MM.1S (cell line): ENCODE data around the gene CHMP4A.

Source experiments
- DNase-seq: peaks from one replicate; pipeline ENCODE4 v3.0.0-alpha.2; 2015
- H2AFZ ChIP-seq: fragments of 300-600 bp; sonication (generic); 2 replicates; pipeline ENCODE4 v1.6.0; 2016; ENCODE audit warnings: antibody characterized with exemption, low read length
- H3F3A ChIP-seq: fragments of 300-600 bp; sonication (generic); 2 replicates; pipeline ENCODE4 v1.6.1; 2016; ENCODE audit warnings: mild to moderate bottlenecking, antibody characterized with exemption, low read length, moderate library complexity, mixed read lengths; ENCODE audit not compliant: insufficient read depth
- H3K27ac ChIP-seq: fragments of 300-600 bp; sonication (generic); 2 replicates; pipeline ENCODE4 v1.5.1; 2016; ENCODE audit warnings: mild to moderate bottlenecking, low read length
- H3K27me3 ChIP-seq: fragments of 300-600 bp; sonication (generic); replicated peaks from 2 replicates; pipeline ENCODE4 v1.6.0; 2016; ENCODE audit warnings: low read length; ENCODE audit not compliant: insufficient read depth
- H3K36me3 ChIP-seq: fragments of 300-600 bp; sonication (generic); replicated peaks from 2 replicates; pipeline ENCODE4 v1.6.1; 2016; ENCODE audit warnings: mild to moderate bottlenecking, low read length, mixed read lengths; ENCODE audit not compliant: insufficient read depth
- H3K4me1 ChIP-seq: fragments of 300-600 bp; sonication (generic); 2 replicates; pipeline ENCODE4 v1.6.1; 2016; ENCODE audit warnings: low read length, mixed read lengths
- H3K4me2 ChIP-seq: fragments of 300-600 bp; sonication (generic); 2 replicates; pipeline ENCODE4 v1.6.0; 2016; ENCODE audit warnings: low read depth, low read length
- H3K4me3 ChIP-seq: fragments of 300-600 bp; sonication (generic); 2 replicates; pipeline ENCODE4 v1.5.1; 2016; ENCODE audit warnings: low read length, mixed read lengths
- H3K79me2 ChIP-seq: fragments of 300-600 bp; sonication (generic); 2 replicates; pipeline ENCODE4 v1.6.1; 2016; ENCODE audit warnings: mixed run types, low read length, mixed read lengths
- H3K9ac ChIP-seq: fragments of 300-600 bp; sonication (generic); 2 replicates; pipeline ENCODE4 v1.6.1; 2016; ENCODE audit warnings: low read length, mixed read lengths
- H3K9me2 ChIP-seq: fragments of 300-600 bp; sonication (generic); replicated peaks from 2 replicates; pipeline ENCODE4 v1.6.1; 2016; ENCODE audit warnings: mild to moderate bottlenecking, low read length, mixed read lengths; ENCODE audit not compliant: insufficient read depth
- H3K9me3 ChIP-seq: fragments of 300-600 bp; sonication (generic); replicated peaks from 2 replicates; pipeline ENCODE4 v1.6.1; 2016; ENCODE audit warnings: mild to moderate bottlenecking, low read length, mixed read lengths; ENCODE audit not compliant: insufficient read depth
- H4K20me1 ChIP-seq: fragments of 300-600 bp; sonication (generic); 2 replicates; pipeline ENCODE4 v1.6.1; 2016; ENCODE audit warnings: mild to moderate bottlenecking, low read length, moderate library complexity, mixed read lengths; ENCODE audit not compliant: insufficient read depth
- CTCF ChIP-seq: fragments of 300-600 bp; sonication (generic); IDR thresholded peaks from 2 replicates; pipeline ENCODE4 v1.5.1; 2016; ENCODE audit warnings: antibody characterized with exemption, low read length, mixed read lengths
- EZH2 ChIP-seq: fragments of 300-600 bp; sonication (generic); optimal IDR thresholded peaks from 2 replicates; pipeline ENCODE3; 2017; ENCODE audit warnings: low read depth, mild to moderate bottlenecking, antibody characterized with exemption, low read length, mixed read lengths
- EZH2phosphoT487 ChIP-seq: fragments of 300-600 bp; sonication (generic); IDR thresholded peaks from 2 replicates; pipeline ENCODE4 v1.6.1; 2018; ENCODE audit warnings: antibody characterized with exemption, low read length

Gene CHMP4A

GRCh38 chr14:24184104-24184970, 29.0 kb downstream of the CHMP4A start:
- Histone ChIP-seq H3K36me3 (no peaks in the 10 kb centered on the region), H3K4me1 (peaks cover 5% of the 10 kb centered on the region; the same call in 1 of the 2 replicates), H3K4me3 (no peak overlapping the region), H3K27ac (no peak overlapping the region), H3K4me2 (no peak overlapping the region), H3F3A (peaks cover 12% of the 10 kb centered on the region), H3K79me2 (peaks cover 4% of the 10 kb centered on the region; the same call in 1 of the 2 replicates), H3K9ac (no peak overlapping the region), H3K9me3 (no peaks in the 10 kb centered on the region), H3K9me2 (no peaks in the 10 kb centered on the region), H3K27me3 (no peaks in the 10 kb centered on the region), H2AFZ (no peak overlapping the region), H4K20me1 (no peaks in the 10 kb centered on the region)
- no peak for DNase-seq
- TF ChIP-seq EZH2: no peak
- no peak for TF ChIP-seq EZH2phosphoT487
- TF ChIP-seq CTCF: no peak

- no peak for DNase-seq
- Histone ChIP-seq H3K4me3 (no peak overlapping the region), H3K9me2 (no peaks in the 10 kb centered on the region), H3K27me3 (no peaks in the 10 kb centered on the region), H3K27ac (no peak overlapping the region), H3K79me2 (peaks cover 4% of the 10 kb centered on the region; the same call in 1 of the 2 replicates), H2AFZ (no peak overlapping the region), H3K4me2 (no peak overlapping the region), H3K4me1 (peaks cover 5% of the 10 kb centered on the region; the same call in 1 of the 2 replicates), H3K9ac (no peak overlapping the region), H3K9me3 (no peaks in the 10 kb centered on the region), H4K20me1 (no peaks in the 10 kb centered on the region), H3F3A (0 out of 2 replicates have a peak, but pooled peaks cover 3% of the 10 kb centered on the region), H3K36me3 (no peaks in the 10 kb centered on the region)
- no peak for TF ChIP-seq CTCF
- no peak for TF ChIP-seq EZH2
- TF ChIP-seq EZH2phosphoT487: no peak
These were observed 30.2 kb downstream of the CHMP4A start for GRCh38 chr14:24183014-24183481.

GRCh38 chr14:24182110-24182882, 31.0 kb downstream of the CHMP4A start:
- Histone ChIP-seq H3K36me3 (no peaks in the 10 kb centered on the region), H3K4me1 (no peaks in the 10 kb centered on the region)

More at GRCh38 chr14:24182110-24182882, 31.0 kb downstream of the CHMP4A start:
- no peaks in the 10 kb centered on the region for H3K9me3 ChIP-seq
- no peaks in the 10 kb centered on the region for H3K9me2 ChIP-seq
- no peaks in the 10 kb centered on the region for H4K20me1 ChIP-seq
- TF ChIP-seq EZH2phosphoT487 (no peak), CTCF (no peak), EZH2 (no peak)
- H3K9ac ChIP-seq: no peak overlapping the region
- H2AFZ ChIP-seq: no peak overlapping the region
- no peak overlapping the region for H3K27ac ChIP-seq
- no peak for DNase-seq
- no peaks in the 10 kb centered on the region for H3K79me2 ChIP-seq
- no peak overlapping the region for H3K4me2 ChIP-seq
- H3F3A ChIP-seq: no peaks in the 10 kb centered on the region
- no peak overlapping the region for H3K4me3 ChIP-seq
- H3K27me3 ChIP-seq: no peaks in the 10 kb centered on the region
